K562 treated with DMSO at 1 percent for 24 hours (cell line): ENCODE measurements around the gene SRPK2. TPM values are rescaled to one million over a fixed set of nuclear protein-coding genes. Genes with fewer than 3 reads are reported as not detected.

Source experiments
- total RNA-seq: library from RNA; unstranded; fragments of 300-600 nt; gene quantifications from 2 replicates; pipeline ENCODE4 v1.2.3, GENCODE V29; 2022; ENCODE audit warnings: low read depth; ENCODE audit not compliant: insufficient read depth

SRPK2 gene
- total RNA-seq: 42.4 and 46.3 TPM in 2 replicates

GRCh38 chr7:105388356-105389087 is at the start of gene SRPK2:
SRPK2 (minus strand) TSS chr7:105388921.

Other genes starting within 250 kb of the SRPK2 start
- gene PUS7, start 133.3 kb upstream of the SRPK2 start, total RNA-seq: 9.7 and 11.4 TPM in 2 replicates
- 25.6 and 31.5 TPM in 2 replicates for gene RINT1, start 143.3 kb upstream of the SRPK2 start, total RNA-seq
- 5.5 and 5.7 TPM in 2 replicates for gene EFCAB10, start 192.6 kb upstream of the SRPK2 start, total RNA-seq